Adrenal gland (tissue), 12 donors: ENCODE results near the gene CDC73. TPM values are rescaled to one million over a fixed set of nuclear protein-coding genes. Genes with fewer than 3 reads are reported as not detected.

ENCODE experiments used
- DNase-seq, 7 donors: peaks; one replicate each; pipeline ENCODE4 v3.0.0-alpha.2; 2019 to 2020
- H3K27ac ChIP-seq, 5 donors: fragments of 200-600 bp; sonication (generic) in 4 of 5; 1 replicate in 3 of 5; 2 replicates in 2 of 5; pipeline versions ENCODE4 v1.5.1 to v1.8.0; 2016 to 2020; ENCODE audit warnings: mild to moderate bottlenecking in 1 of 5
- H3K27me3 ChIP-seq: fragments of 200-600 bp; 2 replicates; pipeline ENCODE4 v1.8.0; 2021
- H3K36me3 ChIP-seq, 2 donors: fragments of 200-600 bp; replicated peaks in 1 of 2; 1 replicate in 1 of 2; 2 replicates in 1 of 2; pipeline versions ENCODE4 v1.5.1 to v1.8.0; 2018 to 2022
- H3K4me1 ChIP-seq, 2 donors: fragments of 200-600 bp; replicated peaks in 1 of 2; 1 replicate in 1 of 2; 2 replicates in 1 of 2; pipeline versions ENCODE4 v1.5.1 to v1.8.0; 2018 to 2021
- H3K4me3 ChIP-seq, 4 donors: fragments of 200-600 bp; sonication (generic) in 3 of 4; one replicate each; pipeline ENCODE4 v1.5.1; 2016 to 2018
- H3K9me3 ChIP-seq, 3 donors: fragments of 200-600 bp; sonication (generic) in 1 of 3; replicated peaks in 1 of 3; 1 replicate in 2 of 3; 2 replicates in 1 of 3; pipeline versions ENCODE4 v1.5.1 to v1.8.0; 2016 to 2021
- POLR2A ChIP-seq, 2 donors: fragments of 450-650 bp; IDR thresholded peaks; one replicate each; pipeline ENCODE4 v1.6.1; 2017; ENCODE audit warnings: antibody characterized with exemption in 2 of 2, mild to moderate bottlenecking in 2 of 2, moderate library complexity in 1 of 2
- WGBS, 4 donors: extraction: QIAGEN DNeasy Blood & Tissue Kit in 2 of 4; methylation state at CpG; one replicate each; pipeline versions ENCODE4 v1.1.5 to v1.1.7; 2013 to 2017; 5-methylcytosine and 5-hydroxymethylcytosine counted together
- intact Hi-C, 2 donors: fragments of 100-400 bp; cut with DNase I; formaldehyde crosslinking; loops; one replicate each; pipeline versions ENCODE4 v1.14.1 to v1.15.0; 2022 to 2023
- polyA plus RNA-seq, 3 donors: library from polyadenylated mRNA; stranded (reverse); fragments of 200-250 nt in 2 of 3; fragments of 350-450 nt in 1 of 3; fragmentation: Illumina TruSeq in 1 of 3; extraction: RNeasy Lipid Tissue Mini Kit (QIAGEN cat#74804) in 1 of 3; gene quantifications; one replicate each; pipeline ENCODE4 v1.2.3, GENCODE V29; 2013 to 2014
- total RNA-seq, 9 donors: library from RNA; depleted of rRNA in 4 of 9; stranded (reverse); fragments of >200 nt in 4 of 9; fragments of 120-200 nt in 1 of 9; fragmentation: NEBNext Ultra II Directional in 1 of 9; extraction: Animal tissue kit (Norgen Biotek cat#: 25700) in 1 of 9; gene quantifications; one replicate each; pipeline versions ENCODE4 v1.1.0 to v1.2.4, GENCODE V29; 2013 to 2023
- TF ChIP-seq, protein P1 (sequence below), 6 experiments: fragments of 450-650 bp in 4 of 6; fragments of 200-600 bp in 2 of 6; sonication (generic) in 1 of 6; IDR thresholded peaks; 1 replicate in 5 of 6; 2 replicates in 1 of 6; pipeline versions ENCODE4 v1.5.1 to v1.8.0; 2016 to 2021; ENCODE audit warnings: antibody characterized with exemption in 6 of 6, mild to moderate bottlenecking in 2 of 6, moderate library complexity in 1 of 6
- donor health status: healthy with polysubstance abuse.
- donor health status: Bipolar disorder and iron deficiency.
- donor health status: DM: yes; HTN: yes; CAD: no.
- donor health status: DM: no; HTN: no; CAD: no.
- donor health status: DM: no; HTN: no; CAD: no.
- donor health status: DM: yes; HTN: yes; CAD: no.

The CDC73 gene
- total and polyA plus RNA-seq, 12 donors: 5.9 to 64.0 (median 36.1) TPM

- no peaks in the 10 kb centered on the region for H3K9me3 ChIP-seq
- TF ChIP-seq, protein P1, sequence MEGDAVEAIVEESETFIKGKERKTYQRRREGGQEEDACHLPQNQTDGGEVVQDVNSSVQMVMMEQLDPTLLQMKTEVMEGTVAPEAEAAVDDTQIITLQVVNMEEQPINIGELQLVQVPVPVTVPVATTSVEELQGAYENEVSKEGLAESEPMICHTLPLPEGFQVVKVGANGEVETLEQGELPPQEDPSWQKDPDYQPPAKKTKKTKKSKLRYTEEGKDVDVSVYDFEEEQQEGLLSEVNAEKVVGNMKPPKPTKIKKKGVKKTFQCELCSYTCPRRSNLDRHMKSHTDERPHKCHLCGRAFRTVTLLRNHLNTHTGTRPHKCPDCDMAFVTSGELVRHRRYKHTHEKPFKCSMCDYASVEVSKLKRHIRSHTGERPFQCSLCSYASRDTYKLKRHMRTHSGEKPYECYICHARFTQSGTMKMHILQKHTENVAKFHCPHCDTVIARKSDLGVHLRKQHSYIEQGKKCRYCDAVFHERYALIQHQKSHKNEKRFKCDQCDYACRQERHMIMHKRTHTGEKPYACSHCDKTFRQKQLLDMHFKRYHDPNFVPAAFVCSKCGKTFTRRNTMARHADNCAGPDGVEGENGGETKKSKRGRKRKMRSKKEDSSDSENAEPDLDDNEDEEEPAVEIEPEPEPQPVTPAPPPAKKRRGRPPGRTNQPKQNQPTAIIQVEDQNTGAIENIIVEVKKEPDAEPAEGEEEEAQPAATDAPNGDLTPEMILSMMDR (IDR thresholded peaks at IDR 0.05): no peak
- no peak for TF ChIP-seq POLR2A (IDR thresholded peaks at IDR 0.05)
- WGBS, 4 donors: 84 to 98% (median 93%) methylated on average over 2 of the region's 2 CpGs
Observed at GRCh38 chr1:193270996-193271395, 149.2 kb downstream of the CDC73 start.

DNA sequence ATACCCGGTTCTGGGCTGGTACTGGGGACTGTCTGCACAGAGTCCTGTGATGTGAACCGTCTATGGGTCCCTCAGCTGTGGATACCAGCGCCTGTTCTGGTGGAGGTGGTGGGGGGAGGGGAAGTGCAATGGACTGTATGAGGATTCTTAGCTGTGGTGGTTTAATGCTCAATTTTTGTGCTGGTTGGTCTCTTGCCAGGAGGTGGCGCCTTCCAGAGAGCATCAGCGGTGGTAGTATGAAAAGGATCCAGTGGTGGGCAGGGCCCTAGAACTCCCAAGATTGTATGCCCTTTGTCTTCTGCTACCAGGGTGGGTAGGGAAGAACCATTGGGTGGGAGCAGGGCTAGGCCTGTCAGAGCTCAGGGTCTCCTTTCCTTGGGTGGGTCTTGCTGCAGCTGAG, 153.9 kb downstream of the CDC73 start:
- H3K4me1 ChIP-seq: no peaks in the 10 kb centered on the region
- DNase-seq: no peak
- no peak overlapping the region for H3K4me3 ChIP-seq
- H3K9me3 ChIP-seq: no peaks in the 10 kb centered on the region
- no peak overlapping the region for H3K27ac ChIP-seq
- TF ChIP-seq, protein P1 (IDR thresholded peaks at IDR 0.05): no peak
- TF ChIP-seq POLR2A (IDR thresholded peaks at IDR 0.05): no peak
- no peaks in the 10 kb centered on the region for H3K27me3 ChIP-seq
- no peaks in the 10 kb centered on the region for H3K36me3 ChIP-seq
- intact Hi-C loops: no loop called here
- WGBS, 4 donors: 94 to 98% (median 94%) methylated on average over 5 of the region's 5 CpGs

More at GRCh38 chr1:193270996-193271395, 149.2 kb downstream of the CDC73 start:
- no peaks in the 10 kb centered on the region for H3K27me3 ChIP-seq
- DNase-seq: no peak
- no peaks in the 10 kb centered on the region for H3K4me1 ChIP-seq
- H3K36me3 ChIP-seq: no peaks in the 10 kb centered on the region
- H3K27ac ChIP-seq: no peak overlapping the region
- H3K4me3 ChIP-seq: no peak overlapping the region
- intact Hi-C loops: no loop called here

DNA sequence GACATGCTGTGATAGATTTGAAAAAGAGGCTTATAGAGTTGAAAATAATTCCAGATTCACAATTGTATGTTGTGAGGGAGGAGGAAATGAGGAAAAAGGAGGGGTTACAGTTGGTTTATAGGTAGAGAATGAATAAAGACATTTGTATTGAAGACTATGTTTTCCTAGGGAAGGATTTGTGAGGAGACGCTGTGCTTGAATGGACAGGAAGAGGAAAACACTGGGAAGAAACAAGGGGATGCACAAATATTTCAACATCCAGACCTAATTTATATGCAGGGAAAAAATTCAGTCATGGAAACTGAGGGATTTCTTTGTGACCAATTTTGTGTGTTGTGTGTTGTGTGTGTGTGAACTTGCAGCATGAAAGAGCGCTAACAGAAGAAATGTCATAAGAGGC, 157.1 kb downstream of the CDC73 start:
- no peak overlapping the region for H3K27ac ChIP-seq

DNA sequence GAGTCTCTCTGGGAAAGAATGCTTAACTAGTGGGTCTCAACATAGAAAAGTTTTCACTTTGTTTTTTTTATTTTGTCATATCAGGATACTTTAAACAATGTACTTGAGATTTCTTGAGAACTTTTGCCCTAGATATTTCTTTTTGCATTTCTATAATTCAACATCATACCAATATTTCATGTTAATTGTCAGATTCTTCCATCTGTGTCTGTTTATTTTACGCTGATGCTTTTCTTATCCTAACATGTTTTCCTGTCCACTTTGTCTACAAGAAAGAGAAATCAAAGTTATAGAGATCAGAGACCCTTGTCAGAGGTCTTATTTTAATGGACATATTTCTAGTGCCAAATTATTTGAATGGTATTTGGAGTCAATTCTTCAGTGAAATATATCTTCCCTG, 160.1 kb downstream of the CDC73 start:
- no peak for DNase-seq
- H3K36me3 ChIP-seq: no peaks in the 10 kb centered on the region
- H3K27me3 ChIP-seq: no peaks in the 10 kb centered on the region
- intact Hi-C loops: no loop called here
- no peak overlapping the region for H3K27ac ChIP-seq
- H3K4me1 ChIP-seq: no peaks in the 10 kb centered on the region
- WGBS, 4 donors: 73 to 83% (median 81%) methylated on average over 1 of the region's 1 CpG
- no peak for TF ChIP-seq POLR2A (IDR thresholded peaks at IDR 0.05)
- TF ChIP-seq, protein P1 (IDR thresholded peaks at IDR 0.05): no peak
- H3K4me3 ChIP-seq: no peak overlapping the region
- no peaks in the 10 kb centered on the region for H3K9me3 ChIP-seq

More for the DNA sequence above, 157.1 kb downstream of the CDC73 start:
- no peak for DNase-seq
- no peaks in the 10 kb centered on the region for H3K27me3 ChIP-seq
- H3K36me3 ChIP-seq: no peaks in the 10 kb centered on the region
- no peaks in the 10 kb centered on the region for H3K4me1 ChIP-seq
- no peak overlapping the region for H3K4me3 ChIP-seq
- TF ChIP-seq, protein P1 (IDR thresholded peaks at IDR 0.05): no peak
- TF ChIP-seq POLR2A (IDR thresholded peaks at IDR 0.05): no peak
- no peaks in the 10 kb centered on the region for H3K9me3 ChIP-seq
- WGBS, 4 donors: 90 to 100% (median 95%) methylated on average over 2 of the region's 2 CpGs
- intact Hi-C loops: no loop called here
